Effector CD4-positive, alpha-beta T cell (primary cell): Measurements from ENCODE around the gene OR2V2.
"Not testable (repeated sequence)": the region's sequence is repeated elsewhere in the genome, so short reads cannot be mapped to it uniquely, and the experiment has no call there.

Source experiments
- DNase-seq: peaks from one replicate; pipeline ENCODE4 v3.0.0-alpha.2; 2020

Gene OR2V2

GRCh38 chr5:181118369-181118768 lies 29.0 kb upstream of the OR2V2 start:
- DNase-seq, result no peak

GRCh38 chr5:181119105-181119504 lies 28.3 kb upstream of the OR2V2 start:
- DNase-seq, result no peak

- DNase-seq, result no peak
Measured at GRCh38 chr5:181120306-181120705, 27.1 kb upstream of the OR2V2 start.

- DNase-seq, result no peak
Measured at GRCh38 chr5:181120761-181121160, 26.6 kb upstream of the OR2V2 start.

GRCh38 chr5:181121675-181122561 lies 25.5 kb upstream of the OR2V2 start:
- DNase-seq, result no peak

GRCh38 chr5:181124526-181124925 lies 22.9 kb upstream of the OR2V2 start:
- DNase-seq, result no peak

- DNase-seq, result no peak
Measured at GRCh38 chr5:181126841-181127240, 20.5 kb upstream of the OR2V2 start.

- DNase-seq, result no peak
Measured at GRCh38 chr5:181127456-181127855, 19.9 kb upstream of the OR2V2 start.

- DNase-seq, result no peak
Measured at GRCh38 chr5:181127907-181128626, 19.3 kb upstream of the OR2V2 start.

GRCh38 chr5:181129601-181130000 lies 17.8 kb upstream of the OR2V2 start:
- DNase-seq, result no peak

GRCh38 chr5:181130081-181130480 lies 17.3 kb upstream of the OR2V2 start:
- DNase-seq, result not testable (repeated sequence)

GRCh38 chr5:181130832-181131496 lies 16.4 kb upstream of the OR2V2 start, which contains the start of gene OR2V1:
OR2V1 (minus strand) TSS chr5:181131169; CDS start chr5:181125304, 5,865 bp downstream.
- no peak for DNase-seq

GRCh38 chr5:181131514-181131913 lies 15.9 kb upstream of the OR2V2 start:
- DNase-seq, result no peak

GRCh38 chr5:181133083-181133482 lies 14.3 kb upstream of the OR2V2 start:
- no peak for DNase-seq

GRCh38 chr5:181133610-181134231 lies 13.7 kb upstream of the OR2V2 start:
- DNase-seq, result no peak

- DNase-seq, result no peak
Measured at GRCh38 chr5:181134259-181134658, 13.1 kb upstream of the OR2V2 start.

- no peak for DNase-seq
Measured at GRCh38 chr5:181136361-181136955, 10.9 kb upstream of the OR2V2 start.

- DNase-seq, result no peak
Measured at GRCh38 chr5:181138258-181138657, 9.1 kb upstream of the OR2V2 start.

- no peak for DNase-seq
Measured at GRCh38 chr5:181140766-181141165, 6.6 kb upstream of the OR2V2 start.

GRCh38 chr5:181142054-181142453 lies 5.3 kb upstream of the OR2V2 start:
- no peak for DNase-seq

- DNase-seq, result no peak
Measured at GRCh38 chr5:181145133-181145532, 2.3 kb upstream of the OR2V2 start.

GRCh38 chr5:181149355-181149754 lies 2.0 kb downstream of the OR2V2 start:
- no peak for DNase-seq
